H1 (cell line): ENCODE data around the gene BSND. TPM values are rescaled to one million over a fixed set of nuclear protein-coding genes. Genes with fewer than 3 reads are reported as not detected.

Source experiments
- EZH2 ChIP-seq: fragments of 200-600 bp; sonication (generic); IDR thresholded peaks from 2 replicates; pipeline ENCODE4 v1.7.1; 2012; ENCODE audit warnings: low read depth, mild to moderate bottlenecking, moderate library complexity, low read length, inconsistent platforms; ENCODE audit not compliant: severe bottlenecking
- polyA plus RNA-seq, 7 experiments: library from polyadenylated mRNA; depleted of rRNA in 3 of 7; stranded (reverse) in 5 of 7; unstranded in 2 of 7; fragments of >200 nt in 5 of 7; fragments of 200-250 nt in 2 of 7; gene quantifications; 1 replicate in 5 of 7; 2 replicates in 1 of 7; 4 replicates in 1 of 7; pipeline versions ENCODE4 v1.2.1 to v1.2.3, GENCODE V29; 2011 to 2013; ENCODE audit warnings: missing spikeins in 2 of 7, mixed read lengths in 2 of 7
- total RNA-seq: library from RNA; stranded (reverse); fragmentation: NEBNext Ultra II Directional; extraction: Animal tissue kit (Norgen Biotek cat#: 25700); gene quantifications from 2 replicates; pipeline ENCODE4 v1.2.1, GENCODE V29; 2021

The BSND gene
- total and polyA plus RNA-seq, 2 of the 8 experiments (the other 6 are each of a cell fraction or from before 2014, with no cell fraction given): 0.43 to 0.68 TPM

- TF ChIP-seq EZH2: no peak
- TF ChIP-seq, all 59 proteins: peak for 0
Measured at GRCh38 chr1:55033265-55033614, 34.5 kb downstream of the BSND start (continued).
